H54 (cell line): ENCODE results near the gene DLST.
"Not testable (repeated sequence)": the region's sequence is repeated elsewhere in the genome, so short reads cannot be mapped to it uniquely, and the experiment has no call there.

ENCODE experiments used
- DNase-seq: peaks from one replicate; pipeline ENCODE4 v3.0.0; 2011; ENCODE audit warnings: low spot score, mixed read lengths; ENCODE audit not compliant: insufficient read length
- FAIRE-seq: peaks from 3 replicates; lab custom pipeline; 2011; peaks lifted over from hg19 to GRCh38; lab: Jason Lieb, UNC
- POLR2A ChIP-seq: IDR thresholded peaks from 2 replicates; pipeline ENCODE4 v1.6.1; 2011; ENCODE audit warnings: low read depth, mild to moderate bottlenecking, low read length

DLST gene

GRCh38 chr14:74922752-74923401, 41.2 kb downstream of the DLST start, which contains the start of gene RPS6KL1:
Gene RPS6KL1, minus strand, starts transcription at chr14:74923260. Its CDS starts 1,719 bp downstream, at chr14:74921541.
- FAIRE-seq, result no peak
- no peak for TF ChIP-seq POLR2A
- DNase-seq, result no peak

- DNase-seq, result no peak
- no peak for FAIRE-seq
- no peak for TF ChIP-seq POLR2A
Observed at GRCh38 chr14:74924061-74924460, 42.3 kb downstream of the DLST start.

- no peak for DNase-seq
- FAIRE-seq, result no peak
- no peak for TF ChIP-seq POLR2A
Observed at GRCh38 chr14:74927225-74927624, 45.5 kb downstream of the DLST start.

GRCh38 chr14:74929242-74929641, 47.5 kb downstream of the DLST start:
- no peak for FAIRE-seq
- no peak for TF ChIP-seq POLR2A

GRCh38 chr14:74931744-74932143, 50.0 kb downstream of the DLST start:
- not testable (repeated sequence) for DNase-seq, FAIRE-seq

More at GRCh38 chr14:74929242-74929641, 47.5 kb downstream of the DLST start:
- no peak for DNase-seq

DNA sequence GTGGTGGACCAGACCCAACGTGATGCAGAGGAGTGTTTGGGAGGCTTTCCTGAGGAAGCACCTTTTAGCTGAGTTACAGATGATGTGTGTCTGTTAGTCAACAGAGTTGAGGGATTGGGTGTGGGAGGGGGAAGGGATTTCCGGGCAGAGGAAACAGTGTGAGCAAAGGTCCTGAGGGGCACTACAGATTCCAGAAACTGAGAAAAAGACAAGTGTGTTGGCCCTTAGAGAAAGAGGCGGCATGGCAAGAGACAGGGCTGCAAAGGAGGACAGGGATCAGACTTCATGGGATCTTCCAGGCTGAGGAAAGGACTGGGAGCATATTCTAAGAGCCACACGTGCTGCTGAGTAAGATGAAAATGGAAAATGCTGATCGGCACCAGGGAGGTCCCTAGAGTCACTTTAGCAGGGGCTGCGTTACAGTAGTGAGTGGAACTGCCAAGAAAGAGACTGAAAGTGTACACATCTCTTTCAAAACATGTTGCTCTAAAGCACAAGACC, 50.7 kb downstream of the DLST start:
- TF ChIP-seq POLR2A, result no peak
- FAIRE-seq (no peak), DNase-seq (no peak)

DNA sequence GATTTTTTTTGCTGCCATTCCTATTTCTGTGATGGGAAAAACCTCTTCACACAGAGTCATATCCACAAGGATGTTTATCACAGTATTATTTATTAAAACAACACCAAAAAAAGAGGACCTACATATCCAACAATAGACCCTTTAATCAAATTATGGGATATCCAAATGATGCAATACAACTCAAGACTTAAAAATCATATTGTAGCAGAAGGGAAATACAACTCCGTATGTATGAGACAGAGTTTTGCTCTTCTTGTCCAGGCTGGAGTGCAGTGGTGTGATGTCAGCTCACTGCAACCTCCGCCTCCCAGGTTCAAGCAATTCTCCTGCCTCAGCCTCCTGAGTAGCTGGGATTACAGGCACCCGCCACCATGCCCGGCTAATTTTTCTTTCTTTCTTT, 51.2 kb downstream of the DLST start:
- FAIRE-seq, result not testable (repeated sequence)

DNA sequence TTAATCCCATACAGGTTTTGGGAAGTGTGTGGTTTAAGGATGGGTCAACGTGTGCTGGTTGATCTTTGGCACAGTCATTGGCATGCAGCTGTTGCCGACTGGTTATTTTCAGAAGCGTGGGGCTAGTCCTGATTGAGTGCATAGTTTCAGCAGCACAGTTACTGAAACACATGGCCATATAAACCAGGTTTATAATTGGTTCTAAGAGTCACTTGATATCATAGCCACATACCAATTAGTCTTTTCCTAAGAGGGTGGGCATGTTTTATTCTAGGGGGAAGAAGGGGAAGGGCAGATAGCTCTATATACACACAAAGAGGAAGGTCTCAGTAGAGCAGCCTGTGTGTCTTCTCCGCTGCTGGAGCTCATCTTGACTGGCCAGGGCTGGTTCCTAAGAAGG, 52.3 kb downstream of the DLST start:
- no peak for FAIRE-seq
- no peak for DNase-seq
- TF ChIP-seq POLR2A, result no peak

More for the DNA sequence above, 51.2 kb downstream of the DLST start:
- not testable (repeated sequence) for DNase-seq

- TF ChIP-seq POLR2A, result no peak
- no peak for FAIRE-seq
Observed at GRCh38 chr14:74934476-74935359, 53.0 kb downstream of the DLST start.

DNA sequence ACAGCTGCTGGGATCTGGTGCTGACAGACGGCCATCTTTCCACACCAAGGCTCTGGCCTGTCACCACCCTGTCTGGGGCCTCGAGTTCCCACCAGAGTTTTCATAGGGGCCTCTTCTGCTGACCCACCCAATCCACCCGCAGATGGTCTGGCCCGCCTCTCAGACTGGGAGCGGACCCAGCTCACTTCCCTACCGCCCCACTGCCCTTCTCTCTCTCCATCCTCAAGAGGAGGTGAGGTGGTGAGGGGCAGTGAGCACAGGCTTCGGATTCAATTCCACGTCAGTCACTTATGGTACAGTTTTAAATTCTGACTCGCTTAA, 53.6 kb downstream of the DLST start:
- FAIRE-seq (no peak), DNase-seq (no peak)
- no peak for TF ChIP-seq POLR2A

More at GRCh38 chr14:74934476-74935359, 53.0 kb downstream of the DLST start:
- no peak for DNase-seq

GRCh38 chr14:74936151-74936550, 54.4 kb downstream of the DLST start:
- no peak for DNase-seq
- no peak for FAIRE-seq
- TF ChIP-seq POLR2A, result no peak

DNA sequence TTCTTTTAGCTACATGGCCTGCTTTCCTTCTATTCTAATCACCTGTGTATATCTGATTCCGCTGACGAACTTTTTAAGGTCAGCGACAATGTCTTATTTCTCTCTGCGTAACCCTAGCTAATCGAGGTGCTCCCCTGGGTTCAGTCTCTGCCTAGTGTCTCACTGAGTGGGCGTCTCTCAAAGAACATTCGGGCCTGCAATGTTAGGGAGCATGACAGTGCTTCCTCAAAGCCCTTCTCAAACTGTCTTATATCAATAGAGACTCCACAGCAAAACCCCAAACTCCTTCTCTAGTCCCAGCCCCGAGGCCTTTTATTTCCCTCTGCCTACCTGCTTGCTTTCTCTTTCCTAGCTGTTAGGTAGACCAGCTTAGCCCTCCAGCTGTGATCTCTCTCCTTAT, 55.0 kb downstream of the DLST start:
- FAIRE-seq (no peak), DNase-seq (no peak)
- no peak for TF ChIP-seq POLR2A

- no peak for FAIRE-seq
- no peak for DNase-seq
- TF ChIP-seq POLR2A, result no peak
Observed at GRCh38 chr14:74937171-74937570, 55.5 kb downstream of the DLST start.

DNA sequence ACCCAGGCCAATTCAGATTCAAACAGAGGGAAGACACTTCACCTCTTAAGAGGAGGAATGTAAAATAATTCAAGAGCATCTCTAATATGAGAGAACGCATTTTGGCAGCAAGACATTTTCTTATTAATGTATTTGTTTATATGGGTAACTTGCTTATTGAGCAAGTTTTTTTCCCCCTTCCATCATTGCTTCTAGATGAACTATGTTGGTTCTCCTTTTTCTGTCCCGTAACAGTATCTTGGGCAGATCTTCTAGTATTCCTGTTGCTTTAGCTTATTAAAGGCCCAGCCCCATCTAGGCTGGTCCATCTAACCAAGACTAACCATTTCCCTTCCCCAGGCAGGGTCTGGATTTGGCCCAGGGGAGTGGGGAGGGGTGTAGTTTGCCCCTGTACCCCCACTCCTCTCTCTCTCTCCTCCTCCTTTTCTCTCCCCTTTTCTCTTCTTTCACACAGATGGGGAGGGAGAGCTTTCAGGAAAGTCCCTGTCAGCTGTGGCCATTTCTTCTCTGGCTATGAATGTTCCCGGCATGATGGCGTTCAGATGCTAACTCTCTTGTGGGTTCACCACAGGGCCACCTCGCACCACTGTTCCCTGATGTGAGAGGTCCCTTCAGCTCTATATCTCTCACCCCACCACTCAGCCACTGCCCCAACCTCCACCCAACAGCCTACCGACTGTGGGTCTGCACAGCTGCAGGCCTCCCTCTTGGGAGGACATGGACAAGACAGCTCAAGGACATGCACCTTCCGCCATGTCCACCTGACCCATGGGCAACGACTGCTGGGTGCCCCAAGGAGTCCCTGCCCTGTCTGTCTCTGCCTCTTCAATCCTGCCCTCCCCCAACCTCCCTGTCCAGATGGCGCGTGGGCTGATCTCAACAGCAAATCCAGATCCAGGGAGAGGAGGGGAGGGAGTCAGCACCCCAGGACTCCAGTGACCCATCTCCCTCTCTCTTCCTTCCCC, 57.1 kb downstream of the DLST start:
- DNase-seq, result no peak
- FAIRE-seq, result no peak
- no peak for TF ChIP-seq POLR2A
